CD4-positive, alpha-beta T cell treated with Interleukin-2 at 100 ng/mL for 4 hours (primary cell): ENCODE measurements around the gene SRMS.
A peak's percentile ranks its signal among the peaks of the same experiment; 100 is the strongest.
"Not testable (repeated sequence)": the region's sequence is repeated elsewhere in the genome, so short reads cannot be mapped to it uniquely, and the experiment has no call there.

Experiments
- DNase-seq: peaks from one replicate; pipeline ENCODE4 v3.0.0-alpha.2; 2020; ENCODE audit warnings: low spot score

Gene SRMS

DNA sequence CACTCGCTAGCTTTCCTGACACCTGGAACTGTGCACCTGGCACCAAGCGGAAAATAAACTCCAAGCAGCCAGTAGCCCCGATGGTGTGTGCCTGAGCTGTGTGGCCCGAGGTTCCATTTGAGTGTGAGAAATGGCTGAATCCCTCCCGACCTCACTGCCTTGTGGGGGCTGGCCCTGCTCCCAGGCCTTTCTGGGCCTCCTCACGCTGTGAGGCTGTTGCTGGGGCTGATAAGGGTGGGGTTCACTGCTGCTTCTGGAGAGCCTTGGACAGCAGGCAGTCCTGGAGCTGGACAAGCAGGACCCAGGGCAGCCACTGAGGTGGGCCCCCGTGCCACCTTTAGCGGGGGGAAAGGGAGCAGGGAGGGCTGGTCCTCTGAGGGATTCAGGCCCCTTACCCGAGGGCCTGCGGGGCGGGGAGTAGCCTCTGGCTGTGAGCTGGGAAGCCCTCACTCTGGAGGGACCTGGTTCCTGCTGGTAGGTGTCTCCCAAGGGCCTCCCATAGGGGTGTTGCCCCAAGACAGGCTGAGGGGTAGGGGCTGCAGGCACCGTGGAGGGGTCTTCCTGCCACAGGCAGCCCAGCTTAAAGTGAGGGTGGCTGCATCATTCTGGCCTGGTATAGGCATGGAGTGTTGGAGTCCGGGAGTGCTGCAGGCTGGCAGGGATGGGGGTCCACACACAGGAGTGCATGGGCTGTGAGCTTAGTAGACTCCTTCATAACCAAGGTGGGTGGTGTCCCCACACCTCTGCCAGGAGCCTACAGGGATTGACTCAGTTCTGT, 25.3 kb downstream of the SRMS start:
- no peak for DNase-seq

DNA sequence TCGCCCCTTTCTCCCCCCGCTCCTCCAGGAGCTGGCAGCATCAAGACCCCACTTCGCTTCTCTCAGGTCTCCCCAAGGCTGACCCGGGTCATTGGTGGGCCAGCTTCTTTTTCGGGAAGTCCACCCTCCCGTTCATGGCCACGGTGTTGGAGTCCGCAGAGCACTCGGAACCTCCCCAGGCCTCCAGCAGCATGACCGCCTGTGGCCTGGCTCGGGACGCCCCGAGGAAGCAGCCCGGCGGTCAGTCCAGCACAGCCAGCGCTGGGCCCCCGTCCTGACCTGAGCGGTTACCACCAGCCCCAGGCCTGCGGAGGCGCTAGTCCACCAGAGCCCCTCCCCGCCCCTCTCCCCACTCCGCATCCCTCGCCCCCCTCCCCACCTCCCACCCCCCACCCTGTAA, 25.9 kb downstream of the SRMS start:
- DNase-seq: no peak

DNA sequence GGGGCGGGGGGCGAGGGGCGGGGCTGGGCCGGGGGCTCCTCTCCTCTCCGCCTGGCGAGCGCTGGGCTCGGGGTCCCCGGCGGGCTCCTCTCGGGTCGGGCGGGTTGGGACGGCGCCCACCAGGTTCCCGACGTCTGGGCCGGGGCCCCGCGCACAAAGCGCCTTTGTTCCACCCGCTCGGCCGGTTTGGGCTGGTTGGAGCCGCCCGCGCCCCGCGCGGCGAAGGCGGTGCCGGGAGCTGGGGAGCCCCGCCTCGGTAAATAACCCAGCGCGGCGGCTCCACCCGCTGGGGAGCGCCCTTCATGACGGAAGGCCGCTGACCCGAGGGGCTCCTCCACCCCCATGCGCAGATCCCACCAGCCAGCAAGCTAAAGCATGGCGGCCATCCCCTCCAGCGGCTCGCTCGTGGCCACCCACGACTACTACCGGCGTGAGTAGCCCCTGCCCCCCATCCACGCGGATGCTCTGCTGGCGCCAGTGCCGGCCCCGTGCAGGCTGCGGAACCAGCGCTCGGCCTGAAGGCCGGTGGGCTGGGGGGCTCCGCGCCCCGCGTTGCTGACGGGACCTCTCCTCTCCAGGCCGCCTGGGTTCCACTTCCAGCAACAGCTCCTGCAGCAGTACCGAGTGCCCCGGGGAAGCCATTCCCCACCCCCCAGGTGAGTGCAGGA, 26.5 kb downstream of the SRMS start:
- peak; percentile 61 for DNase-seq

DNA sequence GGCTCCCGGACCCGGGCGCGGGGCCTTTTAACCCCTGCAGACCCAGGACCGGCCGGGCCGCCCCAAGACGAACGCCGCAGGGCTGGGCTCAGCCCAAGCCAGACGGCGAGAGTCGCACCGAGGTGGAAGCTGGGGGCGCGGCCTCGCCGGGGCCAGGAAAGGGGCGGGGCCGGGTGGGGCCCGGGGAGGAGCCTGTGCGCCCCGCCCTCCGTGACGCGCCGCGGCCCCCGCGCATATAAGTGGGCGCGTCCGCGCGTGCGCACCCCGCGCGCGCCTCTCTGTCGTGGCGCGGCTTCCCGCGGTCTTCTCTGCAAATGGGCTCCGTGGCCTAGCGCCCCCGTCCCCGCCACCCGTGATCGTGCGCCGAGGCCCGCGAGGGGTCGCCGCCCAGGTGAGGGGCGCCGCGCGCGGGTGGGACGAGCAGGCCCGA, 27.0 kb downstream of the SRMS start, which contains the start of gene PPDPF:
TSS of gene PPDPF (plus strand) at position 262 of the 430 bp plus-strand sequence. CDS start 544 bp downstream, outside the sequence.
- peak; percentile 82 for DNase-seq

DNA sequence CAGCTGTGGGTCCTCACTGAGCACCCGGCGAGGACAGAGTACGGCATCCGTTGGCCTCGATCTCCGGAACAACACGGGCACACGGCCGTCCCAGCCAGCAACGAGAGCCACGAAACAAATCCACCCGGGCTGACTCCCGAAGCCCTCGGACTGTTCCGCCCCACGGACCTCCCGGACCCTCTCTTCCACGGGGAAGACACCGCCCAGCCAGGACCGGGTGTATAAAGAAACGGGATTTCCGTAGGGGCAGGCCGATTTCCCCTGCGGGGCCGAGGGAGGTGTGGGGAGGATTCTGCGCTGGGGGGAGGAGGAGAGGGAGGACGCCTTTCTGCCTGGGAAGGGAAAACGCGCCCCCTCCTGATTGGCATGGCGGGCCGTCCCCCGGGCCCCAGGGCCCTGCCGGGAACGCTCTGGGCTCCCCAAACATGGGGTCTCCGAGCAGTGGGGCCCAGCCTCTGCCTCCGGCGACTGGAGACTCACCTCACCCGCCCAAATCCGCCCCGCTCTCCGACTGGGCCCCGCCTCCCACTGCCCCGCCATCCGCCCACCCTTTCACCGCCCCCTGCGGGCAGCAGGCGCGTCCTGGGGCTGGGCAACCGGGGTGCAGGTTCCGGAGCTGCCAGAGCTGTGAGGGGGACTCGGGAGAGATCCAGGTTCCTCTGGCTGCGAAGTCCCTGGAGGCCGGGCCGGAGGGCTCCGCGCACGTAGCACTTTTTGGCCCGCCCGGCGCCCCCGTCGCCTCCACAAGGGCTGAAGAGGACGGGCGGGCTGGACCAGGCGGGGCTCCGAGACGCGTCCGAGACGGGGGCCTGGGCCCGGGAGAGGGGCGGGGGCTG, 27.7 kb downstream of the SRMS start:
- peak; percentile 67 for DNase-seq

DNA sequence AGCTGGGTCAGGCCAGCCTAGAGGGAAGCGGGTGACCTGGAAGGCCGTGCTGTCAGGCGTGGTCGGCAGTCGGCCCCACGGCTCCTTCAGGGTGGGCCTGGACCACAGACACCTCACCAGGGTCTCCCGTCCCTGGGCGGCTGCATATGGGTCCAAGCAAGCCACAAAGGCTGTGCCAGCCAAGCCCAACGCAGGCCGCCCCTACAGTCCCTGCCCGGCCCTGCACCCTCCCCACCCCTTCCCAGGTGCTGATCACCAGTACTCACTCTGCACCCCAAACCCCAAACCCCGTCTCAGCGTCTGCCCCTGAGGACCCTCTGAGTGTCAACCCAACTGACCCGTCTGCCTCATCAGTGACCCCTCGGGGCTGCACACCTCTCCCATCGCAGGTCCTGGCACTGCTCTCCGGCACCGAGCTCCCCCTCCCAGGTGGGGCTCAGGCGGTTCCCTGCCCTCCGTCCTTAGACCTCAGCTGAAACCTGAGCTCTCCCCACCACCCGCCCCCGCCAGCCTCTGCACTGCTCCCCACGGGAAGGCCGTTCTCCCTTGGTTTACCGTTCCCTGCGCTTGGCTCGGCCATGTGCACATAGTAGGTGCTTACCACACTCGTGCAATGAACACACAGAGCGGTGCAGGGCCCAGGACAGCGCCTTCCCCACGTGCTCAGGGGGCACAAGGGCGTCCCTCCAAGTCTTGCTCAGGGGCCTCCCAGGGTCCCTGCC, 28.4 kb downstream of the SRMS start:
- DNase-seq: no peak

DNA sequence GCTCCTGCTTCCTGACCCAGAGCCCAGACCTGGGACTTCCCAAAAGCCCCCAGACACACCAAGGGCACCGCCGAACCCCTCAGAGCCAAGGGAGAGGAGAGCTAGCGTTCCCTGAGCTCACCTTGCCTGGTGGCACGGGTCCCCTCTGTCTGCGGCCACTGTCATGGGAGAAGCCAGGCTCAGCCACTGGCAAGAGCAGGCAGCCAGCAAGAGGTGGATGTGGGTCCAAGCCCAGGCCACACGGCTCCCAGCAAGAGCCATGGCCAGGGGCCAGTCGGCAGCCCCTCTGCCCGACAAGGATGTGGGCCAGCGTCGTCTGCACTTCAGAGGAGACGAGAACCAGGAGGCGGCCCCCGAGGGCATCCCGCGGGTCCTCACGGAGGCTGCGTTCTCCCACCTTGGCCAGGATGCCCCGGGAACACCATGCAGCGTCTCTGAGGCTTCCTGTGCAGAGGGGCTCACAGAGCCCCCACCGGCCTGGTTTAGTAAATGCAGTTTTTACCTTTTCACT, 29.1 kb downstream of the SRMS start:
- no peak for DNase-seq

DNA sequence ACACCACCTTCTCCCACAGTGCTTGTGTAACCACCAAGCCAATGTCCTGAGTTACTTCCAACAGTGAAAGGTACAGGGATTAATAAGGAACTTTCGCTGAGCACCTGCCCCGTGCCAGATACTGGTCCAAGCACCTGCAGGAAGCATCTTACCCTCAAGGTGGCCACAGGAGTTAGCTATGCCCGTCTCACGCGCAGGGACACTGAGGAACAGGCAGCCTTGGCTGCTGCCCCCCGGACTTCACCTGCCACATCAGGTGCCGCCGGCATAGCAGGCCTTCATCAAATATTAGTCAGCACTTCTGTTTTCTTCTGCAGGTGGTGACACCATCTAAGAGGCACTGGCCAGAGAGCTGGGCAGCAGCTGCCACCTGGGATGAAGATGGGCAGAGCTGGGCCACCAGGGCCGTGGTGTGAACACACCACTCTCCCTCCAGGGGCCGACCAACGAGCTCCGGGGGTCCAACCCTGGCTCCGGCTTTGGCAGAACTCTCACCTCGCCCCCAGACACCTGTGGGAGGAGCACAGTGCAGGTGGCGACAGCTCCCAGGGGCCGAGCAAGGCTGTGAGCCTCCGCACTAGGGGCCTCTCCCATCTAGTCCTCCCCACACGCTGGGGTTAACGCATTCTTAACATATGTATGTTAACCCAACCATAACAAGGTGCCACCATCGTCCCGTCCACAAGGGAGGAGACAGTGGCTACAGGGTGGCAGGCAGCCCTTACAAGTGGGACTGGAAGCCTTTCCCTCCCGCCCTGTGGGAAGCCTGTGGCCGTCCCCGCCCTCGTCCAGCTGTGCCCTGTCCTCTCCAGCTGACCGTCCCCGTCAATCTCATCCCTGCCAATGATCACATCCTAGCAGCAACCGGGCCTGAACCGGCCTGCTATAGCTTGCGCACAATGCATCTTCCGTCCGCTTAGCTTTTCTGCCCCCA, 29.9 kb downstream of the SRMS start:
- no peak for DNase-seq

DNA sequence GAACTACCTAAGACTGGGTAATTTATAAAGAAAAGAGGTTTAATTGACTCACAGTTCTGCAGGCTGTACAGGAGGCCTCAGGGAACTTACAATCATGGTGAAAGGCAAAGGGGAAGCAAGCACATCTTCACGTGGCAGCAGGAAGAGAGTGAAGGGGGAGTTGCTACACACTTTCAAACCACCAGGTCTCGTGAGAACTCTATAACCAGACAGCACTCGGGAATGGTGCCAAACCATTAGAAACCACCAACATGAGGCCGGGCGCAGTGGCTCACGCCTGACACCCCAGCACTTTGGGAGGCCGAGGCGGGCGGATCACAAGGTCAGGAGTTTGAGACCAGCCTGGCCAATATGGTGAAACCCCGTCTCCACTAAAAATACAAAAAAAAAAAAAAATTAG, 33.0 kb downstream of the SRMS start:
- not testable (repeated sequence) for DNase-seq

DNA sequence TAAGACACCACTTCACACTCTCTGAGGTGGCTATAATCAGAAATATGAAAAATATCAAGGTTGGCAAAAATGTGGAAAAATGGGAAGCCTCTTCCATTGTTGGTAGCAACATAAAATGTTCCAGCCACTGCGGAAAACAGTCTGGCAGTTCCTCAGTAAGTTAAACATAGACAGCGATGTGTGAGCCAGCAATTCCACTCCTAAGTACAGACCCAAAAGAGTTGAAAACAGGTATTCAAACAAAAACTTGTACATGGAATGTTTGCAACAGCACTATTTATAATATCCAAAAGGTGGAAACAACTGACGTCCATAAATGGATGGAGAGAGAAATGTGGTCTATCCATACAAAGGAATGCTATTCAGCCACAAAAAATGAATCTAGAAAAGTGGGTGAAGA, 34.3 kb downstream of the SRMS start:
- no peak for DNase-seq

DNA sequence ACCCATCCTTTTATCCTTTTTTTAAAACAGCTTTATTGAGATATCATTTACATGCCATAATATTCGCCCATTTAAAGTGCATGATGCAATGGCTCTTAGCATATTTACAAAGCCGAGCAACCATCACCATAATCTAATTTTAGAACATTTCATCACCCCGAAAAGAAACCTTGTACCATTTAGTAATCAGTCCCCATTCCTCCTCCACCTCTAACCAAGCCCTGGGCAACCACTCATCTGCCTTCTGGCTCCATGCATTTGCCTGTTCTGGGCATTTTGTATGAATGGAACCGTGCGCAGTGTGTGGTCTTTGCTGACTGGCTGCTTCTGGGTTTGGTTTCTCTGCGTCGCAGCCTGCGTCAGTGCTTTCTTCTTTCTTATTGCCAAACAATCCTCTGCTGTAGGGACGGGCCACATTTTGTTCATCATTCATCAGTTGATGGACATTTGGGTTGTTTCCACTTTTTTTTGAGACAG, 38.4 kb downstream of the SRMS start:
- no peak for DNase-seq

DNA sequence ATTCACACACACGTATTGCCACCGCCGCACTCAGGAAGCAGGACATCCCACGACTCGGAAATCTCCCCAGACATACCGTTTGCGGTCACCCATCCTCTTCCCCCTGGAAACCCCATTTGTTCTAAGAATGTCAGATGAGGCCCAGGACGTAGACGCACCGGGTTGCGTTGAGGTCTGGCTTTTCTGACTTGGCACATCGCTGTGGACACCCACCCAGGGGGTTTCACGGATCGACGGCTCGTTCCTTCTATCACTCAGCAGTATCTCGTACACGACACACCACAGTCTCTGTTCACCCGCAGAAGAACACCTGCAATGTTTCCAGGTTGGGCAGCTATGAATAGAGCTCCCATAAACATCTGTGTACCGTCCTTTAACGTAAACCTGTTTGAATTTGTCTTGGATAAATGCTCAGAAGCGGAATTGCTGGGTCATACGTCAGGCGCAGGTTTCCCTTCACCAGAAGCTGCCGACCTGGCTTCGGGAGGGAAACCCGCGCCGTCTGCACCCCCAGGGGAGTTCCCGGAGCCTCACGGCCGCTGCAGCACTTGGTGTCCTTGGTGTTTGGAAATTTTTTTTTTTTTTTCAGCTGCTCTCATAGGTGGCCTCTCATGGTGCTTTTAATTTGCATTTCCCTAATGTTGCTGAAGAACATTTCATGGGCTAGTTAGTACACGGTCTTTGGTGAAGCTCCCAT, 39.3 kb downstream of the SRMS start:
- DNase-seq: no peak

DNA sequence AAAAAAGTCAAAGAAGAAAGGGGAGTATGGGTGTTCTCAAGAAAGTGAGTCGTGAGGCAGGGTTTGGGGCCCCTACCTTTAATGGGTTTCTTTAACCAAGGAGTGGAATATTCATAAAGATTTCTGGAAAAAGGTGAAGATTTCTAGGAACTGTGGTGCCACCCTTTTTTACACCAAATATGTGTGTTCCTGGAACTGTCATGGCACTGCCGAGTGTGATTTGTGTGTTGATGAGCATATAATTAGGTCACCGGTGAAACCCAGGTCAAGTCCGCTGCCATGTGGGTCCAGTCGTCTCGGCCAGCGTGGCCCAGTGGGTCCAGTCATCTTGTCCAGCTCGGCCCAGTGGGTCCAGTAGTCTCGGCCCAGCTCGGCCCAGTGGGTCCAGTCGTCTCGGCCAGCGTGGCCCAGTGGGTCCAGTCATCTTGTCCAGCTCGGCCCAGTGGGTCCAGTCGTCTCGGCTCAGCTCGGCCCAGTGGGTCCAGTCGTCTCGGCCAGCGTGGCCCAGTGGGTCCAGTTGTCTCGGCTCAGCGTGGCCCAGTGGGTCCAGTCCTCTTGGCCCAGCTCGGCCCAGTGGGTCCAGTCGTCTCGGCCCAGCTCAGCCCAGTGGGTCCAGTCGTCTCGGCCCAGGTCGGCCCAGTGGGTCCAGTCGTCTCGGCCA, 40.3 kb downstream of the SRMS start:
- DNase-seq: no peak

DNA sequence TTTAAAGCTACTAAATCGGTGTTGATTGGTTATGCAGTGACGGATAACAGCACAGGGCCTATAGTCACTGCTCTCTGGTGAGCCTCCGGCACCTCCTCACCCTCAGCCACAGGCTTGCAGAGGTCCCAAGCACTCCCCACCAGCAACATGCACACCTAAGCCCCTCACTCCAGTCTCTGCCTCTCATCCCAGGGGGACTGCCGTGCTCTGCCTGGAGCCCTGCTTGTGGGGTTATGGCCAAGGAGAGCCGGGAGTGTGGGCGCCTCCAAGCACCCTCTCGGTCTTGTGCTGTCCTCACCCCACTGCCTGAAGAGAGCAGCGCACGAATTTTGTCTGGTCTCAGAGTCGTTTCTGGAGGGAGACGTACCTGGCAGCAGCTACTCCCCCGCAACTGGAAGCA, 41.8 kb downstream of the SRMS start:
- DNase-seq: no peak

DNA sequence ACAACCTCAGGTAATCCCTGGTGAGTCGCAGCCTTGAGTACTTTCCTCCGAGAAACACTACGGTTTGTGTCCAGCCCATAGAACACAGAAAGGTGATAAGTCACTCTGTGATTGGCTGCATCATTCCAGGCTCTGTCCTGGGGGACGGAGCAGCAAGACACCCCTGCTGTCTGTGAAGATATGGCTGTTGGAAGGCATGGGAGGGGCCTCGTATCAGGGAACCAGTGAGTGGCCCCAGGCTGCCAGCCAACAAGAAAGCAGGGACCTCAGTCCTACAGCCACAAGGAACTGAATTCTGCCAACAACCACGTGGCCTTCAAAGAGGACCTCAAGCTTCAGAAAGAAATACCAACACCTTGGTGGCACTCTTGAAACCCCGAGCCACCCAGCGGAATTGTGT, 42.3 kb downstream of the SRMS start:
- no peak for DNase-seq

DNA sequence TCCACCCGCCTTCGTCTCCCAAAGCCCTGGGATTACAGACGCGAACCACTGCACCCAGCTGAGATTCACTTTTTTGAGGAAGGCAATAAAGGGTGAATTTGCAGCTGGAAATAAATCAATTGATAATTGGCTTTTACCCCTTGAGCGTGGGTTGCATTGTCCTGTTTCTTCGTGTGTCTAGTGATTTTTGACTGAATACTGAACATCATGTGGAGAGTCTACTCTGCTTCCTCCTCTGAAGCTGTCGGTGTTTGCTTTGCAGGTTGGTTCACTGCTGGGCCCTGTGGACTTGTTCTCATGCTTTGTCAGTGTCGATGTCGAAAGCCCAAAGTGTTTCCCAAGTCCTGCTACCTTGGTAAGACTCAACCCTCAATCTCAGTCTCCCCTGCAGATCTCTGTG, 42.9 kb downstream of the SRMS start:
- DNase-seq: no peak

DNA sequence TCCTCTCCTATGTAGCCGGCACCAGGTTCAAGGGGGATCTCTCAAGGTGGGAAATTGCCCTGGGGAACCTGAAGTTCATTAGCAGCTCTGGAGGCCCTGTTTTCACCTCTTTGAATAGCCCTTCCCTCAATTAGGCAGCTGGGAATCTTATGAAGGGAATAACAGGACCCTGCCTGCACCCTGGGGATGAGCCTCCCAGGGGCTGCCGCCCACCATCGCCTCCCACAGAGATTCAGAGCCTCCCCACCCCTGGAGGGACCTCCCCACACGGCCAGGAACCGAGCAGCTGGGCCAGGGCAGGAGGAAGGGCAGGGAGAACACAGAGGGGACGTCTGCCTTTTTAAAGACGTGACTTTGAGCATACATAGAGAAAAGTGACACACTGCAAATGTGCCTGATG, 44.0 kb downstream of the SRMS start:
- no peak for DNase-seq

DNA sequence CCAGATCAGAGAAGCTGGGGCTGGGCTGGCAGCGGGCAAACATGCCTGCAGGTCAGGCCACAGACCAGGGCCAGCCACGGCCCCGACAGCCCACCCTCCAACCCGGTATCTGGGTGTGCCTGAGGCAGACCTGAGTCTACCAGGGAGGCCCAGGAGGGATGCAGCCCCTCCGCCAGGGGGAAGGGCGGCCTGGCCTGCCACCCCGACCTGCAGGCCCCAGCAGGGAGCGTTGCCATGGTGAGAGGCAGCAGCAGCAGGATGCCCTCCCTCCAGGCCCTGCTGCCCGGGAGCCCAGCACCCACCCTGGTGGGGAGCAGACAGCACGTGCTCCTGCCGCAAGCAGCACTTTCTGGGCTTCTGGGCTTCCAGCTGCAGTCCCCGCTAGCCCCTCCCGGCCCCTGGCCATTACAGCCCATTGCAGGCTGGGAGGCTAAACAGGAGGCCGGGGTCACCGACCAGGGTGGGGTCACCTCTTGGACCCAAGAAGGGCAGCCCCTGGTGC, 44.8 kb downstream of the SRMS start:
- DNase-seq: no peak
